Spinal cord (tissue), 10 donors: ENCODE data around the gene CPXM2. TPM values are rescaled to one million over a fixed set of nuclear protein-coding genes. Genes with fewer than 3 reads are reported as not detected.

Source experiments
- DNase-seq, 6 donors: peaks; one replicate each; pipeline versions ENCODE4 v3.0.0 to v3.0.0-alpha.2; 2013 to 2015; ENCODE audit warnings: low spot score in 6 of 6, low read depth in 4 of 6
- H3K27ac ChIP-seq: one replicate; pipeline ENCODE4 v1.5.1; 2013; ENCODE audit warnings: low read depth, low read length, control low read depth
- H3K27me3 ChIP-seq: one replicate; pipeline ENCODE4 v1.6.1; 2013; ENCODE audit warnings: low read length; ENCODE audit not compliant: control insufficient read depth, insufficient read depth
- H3K36me3 ChIP-seq: one replicate; pipeline ENCODE4 v1.6.1; 2013; ENCODE audit warnings: low read length; ENCODE audit not compliant: control insufficient read depth, insufficient read depth
- H3K4me1 ChIP-seq: one replicate; pipeline ENCODE4 v1.6.1; 2013; ENCODE audit warnings: low read length; ENCODE audit not compliant: control insufficient read depth, insufficient read depth
- H3K4me3 ChIP-seq: one replicate; pipeline ENCODE4 v1.5.1; 2013; ENCODE audit warnings: low read depth, low read length, control low read depth
- H3K9me3 ChIP-seq: one replicate; pipeline ENCODE4 v1.6.1; 2013; ENCODE audit warnings: low read length; ENCODE audit not compliant: control insufficient read depth, insufficient read depth
- WGBS: methylation state at CpG from one replicate; pipeline ENCODE4 v1.1.5; 2013; ENCODE audit warnings: missing lambda C conversion rate; ENCODE audit not compliant: insufficient coverage; 5-methylcytosine and 5-hydroxymethylcytosine counted together
- long read RNA-seq, 4 donors: transcript quantifications; one replicate each; lab custom pipeline, GENCODE V29; 2026
- polyA plus RNA-seq, 2 donors: library from polyadenylated mRNA; unstranded; fragments of 120-200 nt; gene quantifications; one replicate each; pipeline ENCODE4 v1.2.1, GENCODE V29; 2013; ENCODE audit not compliant: insufficient read length in 2 of 2
- total RNA-seq, 2 donors: library from RNA; depleted of rRNA in 1 of 2; stranded (reverse); fragments of 120-200 nt in 1 of 2; fragments of >200 nt in 1 of 2; gene quantifications; one replicate each; pipeline versions ENCODE4 v1.2.3 to v1.2.4, GENCODE V29; 2013 to 2014
- donor health status: healthy.

Gene CPXM2
- total RNA-seq = 10 to 100 TPM; 12.7 to 29.3 TPM
- 10 to 100 TPM; 22.6 to 27.5 TPM for polyA plus RNA-seq
- long read RNA-seq, donor 1, partial matches to known transcripts = 5 of 9 reads
- long read RNA-seq, donor 1, other reads (novel, unspliced or antisense) = 0 of 9 reads
- long read RNA-seq, donor 2, partial matches to known transcripts = 0 of 3 reads
- long read RNA-seq, donor 2, other reads (novel, unspliced or antisense) = 0 of 3 reads
- long read RNA-seq, donor 3, partial matches to known transcripts = 0 of 2 reads
- long read RNA-seq, donor 3, other reads (novel, unspliced or antisense) = 0 of 2 reads
- long read RNA-seq, donor 4 = 0 reads

DNA sequence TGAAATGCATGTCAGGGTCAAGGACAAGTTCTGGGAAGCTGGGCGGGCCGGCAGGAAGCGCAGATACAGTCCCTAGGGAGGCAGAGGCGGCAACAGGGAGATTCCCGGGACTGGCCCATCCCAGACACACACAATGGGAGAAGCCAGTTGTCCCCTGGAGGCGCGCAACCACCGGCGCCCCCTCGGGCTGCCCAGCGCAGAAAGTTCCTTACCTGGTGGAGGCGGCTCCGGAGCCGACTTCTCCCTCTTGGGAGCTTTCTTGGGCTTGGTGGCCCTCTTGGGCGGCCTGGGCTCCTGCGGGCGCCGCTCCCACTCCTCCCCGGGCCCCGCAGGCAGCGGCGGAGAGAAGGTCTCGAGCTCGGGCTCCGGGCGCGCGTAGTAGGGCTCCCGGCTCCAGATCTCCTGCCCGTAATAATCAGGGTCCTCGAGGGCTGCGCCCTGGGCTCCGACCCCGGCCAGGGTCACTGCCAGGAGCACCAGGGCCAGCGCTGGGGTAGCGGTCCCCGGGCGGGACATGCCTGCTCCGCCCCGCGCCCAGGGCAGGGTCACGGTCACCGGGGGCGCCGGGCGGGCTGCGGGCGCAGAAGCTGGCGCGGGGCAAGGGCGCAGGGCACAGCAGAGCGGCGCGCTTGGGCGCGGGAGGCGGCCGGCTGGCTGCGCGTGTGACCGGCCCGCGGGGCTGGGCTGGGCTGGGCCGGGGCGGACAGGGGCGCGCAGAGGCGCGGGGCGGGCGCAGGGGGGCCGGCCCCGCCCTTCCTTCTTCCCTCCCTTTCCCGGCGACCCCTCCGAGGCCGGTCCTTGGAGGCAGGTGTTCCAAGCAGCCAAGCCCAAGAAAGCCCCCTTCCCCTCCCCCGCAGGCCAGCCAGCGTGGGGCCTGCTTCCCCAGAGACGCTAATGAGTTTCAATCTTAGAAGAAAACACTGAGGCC lies at the start of gene CPXM2:
Gene CPXM2 (minus strand): TSS at position 664 of the 928 bp plus-strand sequence. CDS start 148 bp downstream, at position 516.
- WGBS = 6% methylated on average over 80 of the region's 80 CpGs
- H3K27ac ChIP-seq = peak within 1 kb of the TSS; percentile 44
- H3K27me3 ChIP-seq = peaks cover 16% of the 10 kb centered on the region
- no peak within 1 kb of the TSS for H3K4me3 ChIP-seq
- DNase-seq = no peak
- no peaks in the 10 kb centered on the region for H3K36me3 ChIP-seq
- peaks cover 45% of the 10 kb centered on the region for H3K4me1 ChIP-seq
- H3K9me3 ChIP-seq = no peaks in the 10 kb centered on the region

GRCh38 chr10:123939591-123939990 lies 48.0 kb upstream of the CPXM2 start:
- H3K4me1 ChIP-seq = peaks cover 18% of the 10 kb centered on the region
- H3K4me3 ChIP-seq = no peak overlapping the region
- H3K27ac ChIP-seq = no peak overlapping the region
- DNase-seq = no peak
- H3K9me3 ChIP-seq = no peaks in the 10 kb centered on the region
- no peaks in the 10 kb centered on the region for H3K27me3 ChIP-seq
- no peaks in the 10 kb centered on the region for H3K36me3 ChIP-seq
- 93% methylated on average over 7 of the region's 7 CpGs for WGBS

GRCh38 chr10:123938890-123939289 lies 47.3 kb upstream of the CPXM2 start:
- H3K9me3 ChIP-seq = no peaks in the 10 kb centered on the region
- no peaks in the 10 kb centered on the region for H3K36me3 ChIP-seq
- WGBS = 15% methylated on average over 3 of the region's 4 CpGs
- no peak overlapping the region for H3K27ac ChIP-seq
- no peaks in the 10 kb centered on the region for H3K27me3 ChIP-seq
- no peak overlapping the region for H3K4me3 ChIP-seq
- H3K4me1 ChIP-seq = peaks cover 18% of the 10 kb centered on the region
- peak in 5 of 6 donors; percentile 24 to 84 (median 46) for DNase-seq

DNA sequence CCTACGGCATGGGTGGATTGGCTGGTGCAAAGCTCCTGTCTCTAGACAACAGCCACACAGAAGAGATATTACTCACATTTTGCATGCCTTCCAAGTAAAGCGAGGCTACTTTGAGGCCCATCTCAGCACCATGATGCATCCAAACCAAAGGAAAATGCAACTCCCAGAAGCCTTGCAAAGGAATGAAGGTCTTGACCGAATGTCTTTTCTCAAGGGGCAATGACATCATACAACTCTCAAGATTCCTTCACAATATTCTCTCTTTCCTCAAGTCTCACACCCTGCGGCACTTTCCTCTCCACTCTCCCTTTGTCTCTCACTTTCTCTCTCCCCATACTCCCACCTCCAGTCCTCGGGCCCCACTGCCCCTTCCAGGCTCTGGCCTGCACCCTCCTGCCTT lies 44.8 kb upstream of the CPXM2 start:
- Histone ChIP-seq H3K36me3 (no peaks in the 10 kb centered on the region), H3K27me3 (no peaks in the 10 kb centered on the region), H3K4me3 (no peak overlapping the region), H3K4me1 (peaks cover 18% of the 10 kb centered on the region), H3K27ac (no peak overlapping the region), H3K9me3 (no peaks in the 10 kb centered on the region)
- no peak for DNase-seq
- WGBS = 82% methylated on average over 5 of the region's 5 CpGs

GRCh38 chr10:123935680-123936079 lies 44.1 kb upstream of the CPXM2 start:
- no peak overlapping the region for H3K27ac ChIP-seq
- no peaks in the 10 kb centered on the region for H3K27me3 ChIP-seq
- no peaks in the 10 kb centered on the region for H3K9me3 ChIP-seq
- no peak overlapping the region for H3K4me3 ChIP-seq
- H3K36me3 ChIP-seq = no peaks in the 10 kb centered on the region
- peaks cover 18% of the 10 kb centered on the region for H3K4me1 ChIP-seq
- no peak for DNase-seq
- 93% methylated on average over 2 of the region's 2 CpGs for WGBS

GRCh38 chr10:123934846-123935245 lies 43.2 kb upstream of the CPXM2 start:
- no peak for DNase-seq
- no peaks in the 10 kb centered on the region for H3K36me3 ChIP-seq

GRCh38 chr10:123930340-123931001 lies 38.9 kb upstream of the CPXM2 start:
- 88% methylated on average over 6 of the region's 9 CpGs for WGBS
- H3K27me3 ChIP-seq = no peaks in the 10 kb centered on the region
- no peaks in the 10 kb centered on the region for H3K4me1 ChIP-seq
- H3K4me3 ChIP-seq = no peak overlapping the region
- DNase-seq = peak in 1 of 6 donors; percentile 45
- H3K9me3 ChIP-seq = no peaks in the 10 kb centered on the region
- no peak overlapping the region for H3K27ac ChIP-seq
- H3K36me3 ChIP-seq = no peaks in the 10 kb centered on the region

More at GRCh38 chr10:123934846-123935245, 43.2 kb upstream of the CPXM2 start:
- Histone ChIP-seq H3K27me3 (no peaks in the 10 kb centered on the region), H3K4me3 (no peak overlapping the region), H3K9me3 (no peaks in the 10 kb centered on the region), H3K4me1 (peaks cover 16% of the 10 kb centered on the region), H3K27ac (no peak overlapping the region)
- 84% methylated on average over 3 of the region's 4 CpGs for WGBS

GRCh38 chr10:123929791-123930190 lies 38.2 kb upstream of the CPXM2 start:
- 68% methylated on average over 7 of the region's 7 CpGs for WGBS
- no peaks in the 10 kb centered on the region for H3K4me1 ChIP-seq
- no peak for DNase-seq
- H3K36me3 ChIP-seq = no peaks in the 10 kb centered on the region
- H3K27ac ChIP-seq = no peak overlapping the region
- no peak overlapping the region for H3K4me3 ChIP-seq
- no peaks in the 10 kb centered on the region for H3K27me3 ChIP-seq
- no peaks in the 10 kb centered on the region for H3K9me3 ChIP-seq

DNA sequence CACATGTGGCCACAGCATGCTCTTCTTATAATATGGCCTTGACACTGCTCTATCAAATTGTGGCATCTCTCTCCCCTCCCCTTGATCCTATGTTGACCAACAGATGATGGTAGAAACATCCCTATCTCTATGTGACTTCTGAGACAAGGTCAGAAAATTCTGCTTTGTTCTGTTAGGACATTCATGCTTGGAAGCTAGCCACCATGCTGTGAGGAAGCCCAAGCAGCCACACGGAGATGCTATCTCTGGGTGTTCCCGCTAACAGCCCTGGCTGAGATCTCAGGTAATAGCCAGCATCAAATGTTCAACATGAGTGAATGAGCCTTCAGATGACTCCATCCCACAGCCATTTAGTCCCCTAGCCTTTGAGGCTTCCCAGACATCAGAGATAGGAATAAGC lies 36.8 kb upstream of the CPXM2 start:
- 82% methylated on average over 2 of the region's 2 CpGs for WGBS

More for the DNA sequence above, 36.8 kb upstream of the CPXM2 start:
- H3K27me3 ChIP-seq = no peaks in the 10 kb centered on the region
- no peaks in the 10 kb centered on the region for H3K9me3 ChIP-seq
- no peak for DNase-seq
- no peak overlapping the region for H3K4me3 ChIP-seq
- H3K4me1 ChIP-seq = no peaks in the 10 kb centered on the region
- no peaks in the 10 kb centered on the region for H3K36me3 ChIP-seq
- no peak overlapping the region for H3K27ac ChIP-seq
